Heart left ventricle (tissue), 16 donors: Measurements from ENCODE around the gene CYTIP. TPM values are rescaled to one million over a fixed set of nuclear protein-coding genes. Genes with fewer than 3 reads are reported as not detected.

Source experiments
- ATAC-seq, 4 donors: fragments of 200-7000 bp; cut with Tn5 transposase; one replicate each; pipeline ENCODE4 v1.9.1; 2020 to 2022; ENCODE audit warnings: moderate library complexity in 4 of 4, mild to moderate bottlenecking in 3 of 4, moderate number of reproducible peaks in 1 of 4
- DNase-seq, 5 donors: peaks; one replicate each; pipeline ENCODE4 v3.0.0-alpha.2; 2020
- H3K27ac ChIP-seq, 12 donors: fragments of 200-600 bp; sonication (generic) in 4 of 12; one replicate each; pipeline versions ENCODE4 v1.5.0 to v1.8.0; 2016 to 2022; ENCODE audit warnings: mild to moderate bottlenecking in 2 of 12
- H3K27me3 ChIP-seq, 9 donors: fragments of 200-600 bp; sonication (generic) in 2 of 9; one replicate each; pipeline versions ENCODE4 v1.5.1 to v1.8.0; 2016 to 2022; ENCODE audit warnings: mild to moderate bottlenecking in 3 of 9
- H3K36me3 ChIP-seq, 9 donors: fragments of 200-600 bp; sonication (generic) in 2 of 9; one replicate each; pipeline versions ENCODE4 v1.5.0 to v1.8.0; 2018 to 2022; ENCODE audit warnings: mild to moderate bottlenecking in 2 of 9
- H3K4me1 ChIP-seq, 12 donors: fragments of 200-600 bp; sonication (generic) in 4 of 12; one replicate each; pipeline versions ENCODE4 v1.5.0 to v1.8.0; 2016 to 2022; ENCODE audit warnings: mild to moderate bottlenecking in 3 of 12
- H3K4me3 ChIP-seq, 12 donors: fragments of 200-600 bp; sonication (generic) in 4 of 12; one replicate each; pipeline versions ENCODE4 v1.5.0 to v1.8.0; 2017 to 2022; ENCODE audit warnings: mild to moderate bottlenecking in 9 of 12, moderate library complexity in 4 of 12
- H3K9me3 ChIP-seq, 12 donors: fragments of 200-600 bp; sonication (generic) in 4 of 12; one replicate each; pipeline versions ENCODE4 v1.5.0 to v1.8.0; 2016 to 2022; ENCODE audit warnings: mild to moderate bottlenecking in 1 of 12
- POLR2A ChIP-seq, 2 donors: fragments of 450-650 bp; IDR thresholded peaks; one replicate each; pipeline ENCODE4 v1.6.1; 2017; ENCODE audit warnings: antibody characterized with exemption in 2 of 2, mild to moderate bottlenecking in 2 of 2, moderate library complexity in 2 of 2
- WGBS, 4 donors: extraction: QIAGEN DNeasy Blood & Tissue Kit in 2 of 4; methylation state at CpG; one replicate each; pipeline versions ENCODE4 v1.1.5 to v1.1.7; 2013 to 2018; 5-methylcytosine and 5-hydroxymethylcytosine counted together
- intact Hi-C, 10 donors: fragments of 100-400 bp; cut with DNase I; formaldehyde crosslinking; loops; one replicate each; pipeline versions ENCODE4 v1.11.1 to v1.14.2; 2022
- polyA plus RNA-seq, 2 donors: library from polyadenylated mRNA; stranded (reverse); fragments of 200-250 nt; gene quantifications; one replicate each; pipeline ENCODE4 v1.2.3, GENCODE V29; 2013
- total RNA-seq, 9 donors: library from RNA; depleted of rRNA in 2 of 9; stranded (reverse); fragments of >200 nt in 2 of 9; fragmentation: NEBNext Ultra II Directional in 3 of 9; extraction: Animal tissue kit (Norgen Biotek cat#: 25700) in 3 of 9; gene quantifications; one replicate each; pipeline versions ENCODE4 v1.1.0 to v1.2.4, GENCODE V29; 2016 to 2023
- TF ChIP-seq, protein P1 (sequence below), 12 donors: fragments of 200-600 bp; sonication (generic) in 4 of 12; IDR thresholded peaks; one replicate each; pipeline versions ENCODE4 v1.5.0 to v1.8.0; 2018 to 2022; ENCODE audit warnings: antibody characterized with exemption in 12 of 12, mild to moderate bottlenecking in 5 of 12
- donor health status: ischemic (EF 13 %, LVEDD 7.1; RV severe dilation, severe dysfunction).
- donor health status: healthy with polysubstance abuse.
- donor health status: DM: no; HTN: yes; CAD: no.
- donor health status: DM: no; HTN: no; CAD: no.
- donor health status: ischemic (EF 25% LVEDD 6.9; RV normal size, moderate dysfunction).
- donor health status: ischemic (EF 25% LVEDD 5.7; RV mildly dilated, moderate dysfunction).
- donor health status: healthy.
- donor health status: DM: yes; HTN: yes; CAD: no.
- donor health status: ischemic (EF 35%, LVEDD 5.7; RV mildly dilated, moderate dysfunction).
- donor health status: nonischemic (EF 11% LVEDD 7.7; RV severe dilation, severe dysfunction).
- donor health status: DM: yes; HTN: yes; CAD: no.
- donor health status: PGD.
- donor health status: ischemic (EF 29% LVEDD 5.4; RV normal size, mild dysfunction).
- donor health status: nonischemic (EF 23%, LVEDD 6.1; RV moderate dilation, normal function).

Gene CYTIP
- total and polyA plus RNA-seq, 11 donors = 0.38 to 12.0 (median 1.4) TPM

DNA sequence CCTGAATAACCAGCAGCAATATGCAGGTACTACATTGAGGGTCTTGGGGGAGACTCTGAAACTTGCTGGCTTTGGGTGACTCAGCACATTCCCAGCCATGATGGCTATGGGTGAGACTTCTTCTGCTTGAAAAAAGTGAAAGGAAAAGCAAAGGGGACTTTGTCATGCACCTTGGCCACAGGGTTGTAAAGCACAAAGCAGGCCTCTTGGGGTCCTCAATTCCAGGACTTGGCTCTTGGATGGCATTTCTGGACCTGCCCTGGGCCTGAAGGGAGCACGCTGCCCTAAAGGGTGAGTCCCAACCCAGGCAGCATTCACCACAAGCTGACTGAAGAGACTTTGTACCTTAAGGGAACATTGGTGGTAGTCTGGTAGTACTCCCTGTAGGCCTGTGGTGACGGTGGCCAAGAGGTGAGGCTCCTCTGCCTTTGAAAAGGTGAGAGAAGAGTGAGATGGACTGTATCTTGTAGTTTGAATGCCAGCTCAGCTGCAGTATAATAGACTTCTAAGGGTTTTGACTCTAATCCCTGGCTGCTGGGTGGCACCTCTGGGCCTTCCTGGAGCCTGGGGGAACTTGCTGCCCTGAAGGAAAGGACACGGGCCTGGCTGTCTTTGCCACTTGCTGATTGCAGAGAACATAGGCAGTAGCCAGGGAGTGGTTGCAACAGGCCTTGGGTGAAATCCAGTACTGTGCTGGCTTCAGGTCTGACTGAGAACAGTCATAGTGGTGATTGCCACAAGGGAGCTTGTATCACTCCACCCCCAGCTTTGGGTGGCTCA is 36.5 kb upstream of the CYTIP start:
- Histone ChIP-seq H3K4me3 (no peak overlapping the region), H3K4me1 (peaks cover 0 to 16% (median 6%) of the 10 kb centered on the region in 12 donors), H3K27ac (peak overlapping the region; percentile 42 to 77 (median 56)), H3K9me3 (no peaks in the 10 kb centered on the region), H3K36me3 (no peaks in the 10 kb centered on the region), H3K27me3 (no peaks in the 10 kb centered on the region)
- 61 to 92% (median 69%) methylated on average over 2 to 3 of the region's 3 CpGs for WGBS, 4 donors
- intact Hi-C loops = loop anchor here in 3 of 10 donors (10.0 kb wide), 3 partner anchors 136 to 156 kb away; partner anchors contain the start of gene ERMN (in 1 of the 3)
- DNase-seq (peak; percentile 56 to 89 (median 75)), ATAC-seq (peak; percentile 93 to 99 (median 98))
- TF ChIP-seq, protein P1, sequence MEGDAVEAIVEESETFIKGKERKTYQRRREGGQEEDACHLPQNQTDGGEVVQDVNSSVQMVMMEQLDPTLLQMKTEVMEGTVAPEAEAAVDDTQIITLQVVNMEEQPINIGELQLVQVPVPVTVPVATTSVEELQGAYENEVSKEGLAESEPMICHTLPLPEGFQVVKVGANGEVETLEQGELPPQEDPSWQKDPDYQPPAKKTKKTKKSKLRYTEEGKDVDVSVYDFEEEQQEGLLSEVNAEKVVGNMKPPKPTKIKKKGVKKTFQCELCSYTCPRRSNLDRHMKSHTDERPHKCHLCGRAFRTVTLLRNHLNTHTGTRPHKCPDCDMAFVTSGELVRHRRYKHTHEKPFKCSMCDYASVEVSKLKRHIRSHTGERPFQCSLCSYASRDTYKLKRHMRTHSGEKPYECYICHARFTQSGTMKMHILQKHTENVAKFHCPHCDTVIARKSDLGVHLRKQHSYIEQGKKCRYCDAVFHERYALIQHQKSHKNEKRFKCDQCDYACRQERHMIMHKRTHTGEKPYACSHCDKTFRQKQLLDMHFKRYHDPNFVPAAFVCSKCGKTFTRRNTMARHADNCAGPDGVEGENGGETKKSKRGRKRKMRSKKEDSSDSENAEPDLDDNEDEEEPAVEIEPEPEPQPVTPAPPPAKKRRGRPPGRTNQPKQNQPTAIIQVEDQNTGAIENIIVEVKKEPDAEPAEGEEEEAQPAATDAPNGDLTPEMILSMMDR (IDR thresholded peaks at IDR 0.05) = no peak
- no peak for TF ChIP-seq POLR2A (IDR thresholded peaks at IDR 0.05)

DNA sequence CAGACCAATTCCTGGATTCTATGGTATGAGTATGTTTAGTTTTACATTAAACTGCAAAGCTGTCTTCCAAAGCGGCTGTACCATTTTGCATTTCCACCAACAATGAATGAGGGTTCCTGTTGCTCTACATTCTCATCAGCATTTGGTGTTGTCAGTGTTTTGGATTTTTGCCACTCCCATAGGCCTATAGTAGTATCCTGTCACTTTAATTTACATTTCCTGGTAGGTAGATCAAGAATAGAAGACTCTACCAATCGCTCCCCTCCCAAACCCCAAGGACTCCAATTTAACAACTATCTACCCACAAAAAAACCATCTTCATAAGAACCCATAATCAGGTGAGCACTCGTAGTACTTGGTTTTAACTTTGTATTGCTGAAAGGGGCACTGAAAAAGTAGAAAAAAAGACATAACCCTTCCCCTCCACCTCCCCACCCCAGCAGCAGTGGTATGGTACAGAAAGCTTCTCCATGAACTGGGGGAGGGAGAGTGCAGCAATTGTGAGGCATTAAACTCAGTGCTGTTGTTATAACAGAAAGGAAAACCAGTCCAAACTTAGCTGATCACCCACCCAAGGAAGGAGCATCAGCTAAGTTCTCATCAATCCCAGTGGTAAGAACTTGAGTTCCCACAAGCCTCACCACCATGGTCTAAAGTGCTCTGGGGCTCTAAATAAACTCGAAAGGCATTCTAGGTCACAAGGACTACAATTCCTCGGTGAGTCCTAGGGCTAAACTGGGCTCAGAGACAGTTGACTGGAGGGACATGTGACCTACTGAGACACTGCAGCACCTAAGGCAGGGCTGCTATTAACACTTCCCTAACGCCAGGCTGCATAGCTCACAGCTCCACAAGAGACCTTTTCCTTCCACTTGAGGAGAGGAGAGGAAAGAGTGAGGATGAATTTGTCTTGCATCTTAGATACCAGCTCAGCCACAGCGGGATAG is 35.5 kb upstream of the CYTIP start:
- H3K36me3 ChIP-seq = no peaks in the 10 kb centered on the region
- peaks cover 0 to 16% (median 6%) of the 10 kb centered on the region in 12 donors for H3K4me1 ChIP-seq
- TF ChIP-seq, protein P1 (IDR thresholded peaks at IDR 0.05) = no peak
- TF ChIP-seq POLR2A (IDR thresholded peaks at IDR 0.05) = no peak
- H3K27ac ChIP-seq = peak overlapping the region in 5 of 12 donors; percentile 51 to 75 (median 66)
- intact Hi-C loops = loop anchor here in 3 of 10 donors (10.0 kb wide), 3 partner anchors 135 to 155 kb away; partner anchors contain the start of gene ERMN (in 1 of the 3)
- H3K4me3 ChIP-seq = no peak overlapping the region
- no peaks in the 10 kb centered on the region for H3K9me3 ChIP-seq
- no peaks in the 10 kb centered on the region for H3K27me3 ChIP-seq
- peak; percentile 55 to 68 (median 62) for ATAC-seq
- peak in 1 of 5 donors; percentile 32 for DNase-seq
- WGBS, 4 donors = 61 to 77% (median 74%) methylated on average over 5 to 7 of the region's 7 CpGs

- H3K4me3 ChIP-seq = no peak overlapping the region
- no peak for DNase-seq
- ATAC-seq = no peak
- intact Hi-C loops = no loop called here
- no peaks in the 10 kb centered on the region for H3K9me3 ChIP-seq
- no peaks in the 10 kb centered on the region for H3K36me3 ChIP-seq
- peaks cover 0 to 16% (median 6%) of the 10 kb centered on the region in 12 donors for H3K4me1 ChIP-seq
- TF ChIP-seq, protein P1 (IDR thresholded peaks at IDR 0.05) = no peak
- TF ChIP-seq POLR2A (IDR thresholded peaks at IDR 0.05) = no peak
- no peaks in the 10 kb centered on the region for H3K27me3 ChIP-seq
- no peak overlapping the region for H3K27ac ChIP-seq
Observed at GRCh38 chr2:157477919-157478318, 34.0 kb upstream of the CYTIP start.
